ENCODE data around the gene CXCR1.

GRCh38 chr2:218196974-218197373 lies 30.2 kb upstream of the CXCR1 start:
- TF ChIP-seq CTCF (conservative IDR thresholded peaks at IDR 0.05; ENCODE audit: low read depth, low read length) (no peak), EZH2phosphoT487 (IDR thresholded peaks at IDR 0.05; ENCODE audit: borderline replicate concordance, low read length) (no peak)
